Activated CD4-positive, alpha-beta memory T cell treated with anti-CD3 and anti-CD28 coated beads for 36 hours (primary cell): ENCODE measurements around the gene ACSF3. TPM values are rescaled to one million over a fixed set of nuclear protein-coding genes. Genes with fewer than 3 reads are reported as not detected.
"Not testable (repeated sequence)": the region's sequence is repeated elsewhere in the genome, so short reads cannot be mapped to it uniquely, and the experiment has no call there.

ENCODE experiments used
- CTCF ChIA-PET: fragments of 350-600 bp; sonication (Branson Sonifier 250); formaldehyde crosslinking; loops from one replicate; lab custom pipeline; 2021; ENCODE audit warnings: antibody characterized with exemption, inconsistent platforms; lab: Charles Lee
- POLR2A ChIA-PET: fragments of 350-600 bp; sonication (Branson Sonifier 250); formaldehyde crosslinking; loops from one replicate; lab custom pipeline; 2021; ENCODE audit warnings: antibody characterized with exemption; lab: Charles Lee
- DNase-seq: peaks from one replicate; pipeline ENCODE4 v3.0.0-alpha.2; 2020
- H3K27ac Mint-ChIP-seq: one replicate; pipeline ENCODE4 v1.8.0; 2021; ENCODE audit warnings: mixed read lengths
- H3K27me3 Mint-ChIP-seq: one replicate; pipeline ENCODE4 v1.8.0; 2021; ENCODE audit warnings: mixed read lengths
- H3K36me3 Mint-ChIP-seq: one replicate; pipeline ENCODE4 v1.8.0; 2021; ENCODE audit warnings: mixed read lengths
- H3K4me1 Mint-ChIP-seq: one replicate; pipeline ENCODE4 v1.8.0; 2021; ENCODE audit warnings: low read depth, mixed read lengths
- H3K4me3 Mint-ChIP-seq: one replicate; pipeline ENCODE4 v1.8.0; 2021; ENCODE audit warnings: mild to moderate bottlenecking, mixed read lengths
- H3K9me3 Mint-ChIP-seq: one replicate; pipeline ENCODE4 v1.8.0; 2021; ENCODE audit warnings: mixed read lengths
- intact Hi-C: fragments of 100-400 bp; cut with micrococcal nuclease; formaldehyde crosslinking; loops from one replicate; pipeline ENCODE4 v1.15.1; 2023
- total RNA-seq, 2 experiments: library from RNA; stranded (reverse); gene quantifications; one replicate each; pipeline ENCODE4 v1.2.3, GENCODE V29; 2021

The ACSF3 gene
- total RNA-seq, 2 experiments from 2014 or later: 36.1 to 37.3 TPM

DNA sequence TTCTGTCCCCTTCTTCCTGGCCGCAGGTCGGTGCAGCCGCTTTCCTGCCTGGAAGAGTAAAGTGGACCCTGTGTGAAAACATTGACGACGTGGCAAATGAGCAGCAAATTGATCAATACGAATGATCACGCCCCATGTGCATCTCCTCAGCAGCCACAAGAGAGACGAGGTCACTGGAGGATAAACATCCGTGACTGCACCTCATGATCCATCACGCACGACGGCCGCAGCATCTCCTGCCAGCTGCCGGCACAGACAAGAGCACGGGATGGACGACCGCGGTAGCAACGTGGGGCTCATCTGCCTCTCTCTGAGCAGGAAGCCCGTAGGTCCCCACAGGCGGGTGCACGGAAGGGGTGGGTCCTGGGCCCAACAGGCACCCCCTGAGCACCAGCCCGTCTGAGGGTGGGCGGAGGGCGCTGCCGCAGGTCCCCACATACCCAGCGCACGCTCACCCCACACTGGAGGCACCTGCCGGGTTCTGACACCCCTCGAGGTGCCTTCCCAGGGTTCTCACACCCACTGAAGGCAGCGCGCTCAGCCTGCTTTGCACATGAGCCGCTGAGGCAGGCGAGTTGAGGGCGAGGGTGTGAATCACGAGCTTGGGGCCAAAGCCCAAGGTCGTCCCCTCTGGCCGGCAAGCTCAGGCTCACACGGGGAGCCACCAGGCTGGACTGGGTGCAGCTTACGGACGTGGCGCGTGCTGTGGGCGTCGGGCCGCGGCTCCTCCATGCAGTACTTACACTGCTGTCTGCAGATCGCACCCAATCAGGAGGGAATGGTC, 65.6 kb downstream of the ACSF3 start:
- ChIA-PET CTCF (no interaction called here), POLR2A (no interaction called here)
- Mint-ChIP-seq H3K4me1 (no peaks in the 10 kb centered on the region), H3K36me3 (no peaks in the 10 kb centered on the region), H3K4me3 (no peak overlapping the region), H3K27me3 (no peaks in the 10 kb centered on the region), H3K27ac (no peak overlapping the region), H3K9me3 (peaks cover 12% of the 10 kb centered on the region)
- intact Hi-C loops: no loop called here
- DNase-seq: no peak

DNA sequence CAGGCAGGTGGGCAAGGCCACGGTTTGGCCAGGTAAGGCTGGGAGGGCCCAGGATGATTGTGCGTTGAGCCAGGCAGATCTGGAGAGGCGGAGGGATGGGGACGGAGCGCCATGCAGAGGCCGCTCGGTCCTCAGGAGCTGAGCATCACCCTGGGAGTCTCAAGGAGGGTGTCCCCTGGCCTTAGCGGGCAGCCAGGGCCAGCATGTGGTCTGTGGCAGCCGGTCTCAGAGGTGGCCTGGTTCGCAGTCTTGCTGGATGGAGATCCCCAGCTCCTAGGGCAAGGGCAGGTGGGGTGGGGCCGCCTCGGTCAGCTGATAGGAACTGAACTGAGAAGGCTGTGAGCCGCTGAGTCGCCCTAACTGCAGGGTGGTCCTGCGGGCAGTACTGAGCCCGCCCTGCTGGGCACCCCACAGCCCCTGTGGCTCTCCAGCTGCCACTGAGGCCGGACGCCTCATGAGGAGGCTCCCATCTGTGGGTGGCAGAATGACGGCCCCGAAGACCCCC, 66.2 kb downstream of the ACSF3 start:
- intact Hi-C loops: no loop called here
- POLR2A ChIA-PET: no interaction called here
- no peaks in the 10 kb centered on the region for H3K36me3 Mint-ChIP-seq

DNA sequence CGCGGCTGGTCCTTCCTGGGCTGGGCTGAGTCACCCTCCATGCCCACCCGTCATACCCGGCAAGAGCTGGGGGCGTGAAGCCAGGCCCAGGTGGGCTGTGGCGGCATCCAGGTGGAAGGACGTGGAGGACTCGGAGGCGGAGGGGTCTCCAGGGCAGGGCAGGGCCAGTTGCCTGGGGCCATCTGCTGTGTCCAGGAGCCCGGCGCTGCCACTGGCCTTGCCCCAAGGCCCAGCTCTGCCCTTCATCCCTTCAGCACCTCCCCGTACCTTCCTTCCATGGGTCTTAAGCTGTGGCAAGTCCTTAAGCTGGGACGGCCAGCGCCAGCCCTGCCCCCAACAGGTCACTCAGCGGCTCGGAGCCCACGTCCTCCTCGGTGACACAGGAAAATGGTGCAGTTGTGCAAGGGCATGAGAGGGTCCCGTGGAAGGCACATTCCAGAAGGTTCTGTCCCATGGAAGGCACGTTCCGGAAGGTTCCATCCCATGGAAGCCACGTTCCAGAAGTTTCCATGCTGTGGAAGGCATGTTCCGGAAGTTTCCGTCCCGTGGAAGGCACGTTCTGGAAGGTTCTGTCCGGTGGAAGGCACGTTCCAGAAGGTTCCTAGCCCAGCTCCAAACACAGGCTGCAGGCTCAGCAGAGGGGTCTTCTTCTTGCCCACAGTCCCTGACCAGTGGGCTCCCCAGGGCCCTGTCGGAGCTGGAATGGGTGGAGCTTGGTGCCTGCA, 67.5 kb downstream of the ACSF3 start:
- ChIA-PET POLR2A (no interaction called here), CTCF (no interaction called here)
- no peak for DNase-seq
- Mint-ChIP-seq H3K36me3 (no peaks in the 10 kb centered on the region), H3K4me3 (no peak overlapping the region), H3K27ac (no peak overlapping the region), H3K9me3 (peaks cover 12% of the 10 kb centered on the region), H3K27me3 (no peaks in the 10 kb centered on the region), H3K4me1 (no peaks in the 10 kb centered on the region)
- intact Hi-C loops: no loop called here

More for the DNA sequence above, 66.2 kb downstream of the ACSF3 start:
- H3K4me1 Mint-ChIP-seq: no peaks in the 10 kb centered on the region
- H3K27ac Mint-ChIP-seq: no peak overlapping the region
- no peak overlapping the region for H3K4me3 Mint-ChIP-seq
- H3K27me3 Mint-ChIP-seq: no peaks in the 10 kb centered on the region
- CTCF ChIA-PET: no interaction called here
- DNase-seq: no peak
- H3K9me3 Mint-ChIP-seq: peaks cover 12% of the 10 kb centered on the region

DNA sequence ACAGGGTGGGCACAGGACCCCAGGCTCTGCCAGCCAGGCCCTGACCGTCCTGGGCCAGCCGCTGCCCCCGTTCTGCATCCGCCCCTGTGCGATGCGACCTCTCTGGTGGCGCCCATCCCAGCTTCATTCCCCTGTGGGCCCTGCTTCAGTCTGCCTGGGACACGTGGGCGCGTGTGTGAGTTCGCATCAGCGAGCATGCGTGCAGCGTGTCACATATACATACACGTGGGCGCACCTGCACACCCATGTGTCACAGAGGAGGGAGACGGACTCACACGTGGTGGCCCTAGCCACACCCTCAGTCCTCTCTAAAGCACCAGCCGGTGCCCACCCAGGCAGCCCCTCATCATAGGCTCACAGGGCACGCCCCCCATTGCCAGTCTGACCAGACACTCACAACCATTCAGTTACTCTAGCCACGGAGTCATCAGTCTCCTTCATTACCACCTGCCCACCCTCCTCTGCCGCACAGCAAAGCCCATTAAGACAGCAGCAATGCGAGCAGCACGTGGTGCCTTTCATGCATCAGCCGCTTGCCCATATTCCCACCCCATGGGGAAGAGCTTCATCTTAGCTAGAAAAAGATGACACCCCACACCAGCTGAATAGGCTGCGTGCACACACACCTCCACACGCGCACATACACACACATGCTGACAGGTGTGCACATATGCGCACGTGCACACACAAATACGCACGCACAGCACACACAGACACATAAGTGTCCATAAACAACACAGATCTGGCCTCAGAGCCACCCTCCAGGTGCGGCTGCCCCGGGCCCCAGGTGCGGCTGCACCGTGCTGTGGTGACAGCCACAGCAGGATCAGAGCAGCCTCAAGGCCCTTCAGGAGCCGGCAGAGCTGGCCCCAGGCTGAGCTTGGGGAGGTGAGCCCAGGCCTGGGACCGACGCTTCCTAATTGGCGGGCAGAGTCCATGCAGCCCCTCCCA, 68.4 kb downstream of the ACSF3 start:
- H3K27ac Mint-ChIP-seq: no peak overlapping the region
- peaks cover 12% of the 10 kb centered on the region for H3K9me3 Mint-ChIP-seq
- intact Hi-C loops: no loop called here
- no peaks in the 10 kb centered on the region for H3K36me3 Mint-ChIP-seq
- H3K4me3 Mint-ChIP-seq: no peak overlapping the region
- ChIA-PET POLR2A (no interaction called here), CTCF (no interaction called here)
- H3K27me3 Mint-ChIP-seq: no peaks in the 10 kb centered on the region
- no peaks in the 10 kb centered on the region for H3K4me1 Mint-ChIP-seq
- no peak for DNase-seq

DNA sequence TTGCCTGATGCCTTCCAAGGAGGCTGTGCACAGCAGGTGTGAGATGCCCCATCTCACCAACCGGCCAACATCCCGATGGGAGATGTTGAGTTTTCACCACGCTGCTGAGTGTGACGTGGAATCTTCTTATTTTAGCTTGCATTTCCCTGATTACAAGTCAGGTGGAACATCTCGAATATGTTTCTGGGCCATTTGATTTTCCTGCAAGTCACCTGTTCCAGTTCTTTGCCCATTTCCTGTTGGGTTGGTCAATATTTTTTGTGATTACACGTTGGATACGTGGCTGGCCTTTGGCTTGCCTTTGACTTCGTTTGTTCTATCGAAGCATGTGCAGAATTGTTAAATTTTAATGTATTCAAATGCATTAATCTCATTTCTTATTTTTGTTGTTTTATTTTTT, 69.6 kb downstream of the ACSF3 start:
- Mint-ChIP-seq H3K27me3 (no peaks in the 10 kb centered on the region), H3K27ac (no peak overlapping the region), H3K36me3 (no peaks in the 10 kb centered on the region), H3K4me1 (no peaks in the 10 kb centered on the region), H3K4me3 (no peak overlapping the region), H3K9me3 (peaks cover 2% of the 10 kb centered on the region)
- ChIA-PET POLR2A (no interaction called here), CTCF (no interaction called here)
- intact Hi-C loops: no loop called here
- DNase-seq: no peak

DNA sequence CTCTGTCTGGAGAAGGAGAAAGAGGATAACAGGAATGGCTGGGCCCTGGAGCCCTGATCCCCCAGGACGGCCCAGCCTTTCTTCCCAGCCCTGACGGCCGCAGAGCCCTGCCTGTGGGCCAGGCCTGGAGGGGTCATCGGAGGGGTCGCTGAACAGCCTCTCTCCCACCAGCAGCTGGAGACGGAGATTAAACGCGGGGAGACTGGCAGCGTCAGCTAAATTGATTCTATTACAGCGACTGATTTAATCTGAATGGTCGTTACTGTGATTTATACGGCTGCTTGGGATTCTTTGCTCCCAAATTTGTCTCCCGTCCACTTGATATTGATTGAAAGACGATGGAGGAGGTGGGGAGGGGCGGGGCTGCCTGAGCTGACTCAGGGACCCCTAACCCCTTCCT, 70.8 kb downstream of the ACSF3 start:
- Mint-ChIP-seq H3K27ac (no peak overlapping the region), H3K36me3 (no peaks in the 10 kb centered on the region), H3K4me1 (no peaks in the 10 kb centered on the region), H3K27me3 (no peaks in the 10 kb centered on the region), H3K9me3 (no peaks in the 10 kb centered on the region), H3K4me3 (no peak overlapping the region)
- intact Hi-C loops: no loop called here
- ChIA-PET CTCF (interaction anchor here (0.7 to 1.0 kb wide), 3 partner anchors 306 to 344 kb away, joined by 3 read pairs; partner anchors contain the start of genes GALNS and TRAPPC2L), POLR2A (no interaction called here)
- DNase-seq: no peak

DNA sequence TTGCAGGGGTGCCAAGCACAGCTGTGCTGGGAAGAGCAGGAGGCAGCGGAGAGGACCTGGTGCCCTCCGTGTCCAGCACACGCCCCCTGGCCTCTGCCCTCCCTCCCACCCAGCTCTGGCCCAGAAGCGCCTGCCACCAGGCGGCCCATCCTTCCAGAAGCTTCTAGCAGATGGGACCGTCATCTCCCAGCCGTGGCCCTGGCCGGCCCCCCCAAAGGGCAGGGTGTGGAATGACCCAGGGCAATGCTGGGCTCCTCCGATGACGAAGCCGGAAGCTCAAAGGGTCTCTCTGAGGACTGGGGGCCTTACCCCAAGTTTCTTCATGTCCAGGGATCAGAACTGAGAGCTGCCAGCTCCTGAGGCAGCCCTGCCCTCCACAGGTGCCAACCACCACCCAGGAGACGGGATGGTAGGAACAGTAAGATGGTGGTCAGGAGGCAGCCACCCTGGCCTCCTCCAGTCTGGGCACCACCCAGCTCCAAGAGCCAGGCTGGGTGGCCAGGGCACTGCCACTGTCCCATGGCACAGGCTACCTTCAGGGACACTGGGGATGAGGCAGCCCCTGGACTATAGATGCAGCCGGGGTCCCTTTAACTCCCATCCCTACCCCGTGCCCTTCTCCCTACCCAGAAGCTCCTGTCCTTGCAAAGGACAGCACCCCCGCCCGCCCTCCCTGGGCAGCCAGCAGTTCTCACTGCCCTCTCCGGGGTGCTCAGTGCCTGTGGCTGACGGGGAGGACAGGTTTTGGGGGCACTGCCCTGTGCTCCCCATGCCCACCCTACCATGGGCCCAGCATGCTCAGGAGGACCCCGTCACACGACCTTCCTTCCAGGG, 71.4 kb downstream of the ACSF3 start:
- intact Hi-C loops: no loop called here
- Mint-ChIP-seq H3K4me3 (no peak overlapping the region), H3K27me3 (no peaks in the 10 kb centered on the region), H3K9me3 (no peaks in the 10 kb centered on the region), H3K36me3 (no peaks in the 10 kb centered on the region), H3K4me1 (no peaks in the 10 kb centered on the region), H3K27ac (no peak overlapping the region)
- no peak for DNase-seq
- POLR2A ChIA-PET: no interaction called here
- CTCF ChIA-PET: interaction anchor here (0.7 to 1.0 kb wide), 3 partner anchors 307 to 344 kb away, joined by 3 read pairs; partner anchors contain the start of genes GALNS and TRAPPC2L

DNA sequence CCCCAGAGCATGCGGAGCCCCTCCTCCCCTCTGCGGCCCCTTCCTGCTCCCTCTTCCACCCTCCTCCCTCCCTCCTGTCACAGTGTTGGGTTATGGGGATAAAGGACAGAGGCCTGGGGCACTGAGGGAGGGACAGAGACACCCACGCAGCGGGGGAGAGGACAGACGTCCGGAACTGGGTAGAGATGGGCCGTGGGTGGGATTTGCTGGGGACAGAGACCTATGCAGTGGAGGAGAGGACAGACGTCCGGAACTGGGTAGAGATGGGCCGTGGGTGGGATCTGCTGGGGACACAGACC, 72.0 kb downstream of the ACSF3 start:
- intact Hi-C loops, H3K27ac Mint-ChIP-seq: not testable (repeated sequence)

DNA sequence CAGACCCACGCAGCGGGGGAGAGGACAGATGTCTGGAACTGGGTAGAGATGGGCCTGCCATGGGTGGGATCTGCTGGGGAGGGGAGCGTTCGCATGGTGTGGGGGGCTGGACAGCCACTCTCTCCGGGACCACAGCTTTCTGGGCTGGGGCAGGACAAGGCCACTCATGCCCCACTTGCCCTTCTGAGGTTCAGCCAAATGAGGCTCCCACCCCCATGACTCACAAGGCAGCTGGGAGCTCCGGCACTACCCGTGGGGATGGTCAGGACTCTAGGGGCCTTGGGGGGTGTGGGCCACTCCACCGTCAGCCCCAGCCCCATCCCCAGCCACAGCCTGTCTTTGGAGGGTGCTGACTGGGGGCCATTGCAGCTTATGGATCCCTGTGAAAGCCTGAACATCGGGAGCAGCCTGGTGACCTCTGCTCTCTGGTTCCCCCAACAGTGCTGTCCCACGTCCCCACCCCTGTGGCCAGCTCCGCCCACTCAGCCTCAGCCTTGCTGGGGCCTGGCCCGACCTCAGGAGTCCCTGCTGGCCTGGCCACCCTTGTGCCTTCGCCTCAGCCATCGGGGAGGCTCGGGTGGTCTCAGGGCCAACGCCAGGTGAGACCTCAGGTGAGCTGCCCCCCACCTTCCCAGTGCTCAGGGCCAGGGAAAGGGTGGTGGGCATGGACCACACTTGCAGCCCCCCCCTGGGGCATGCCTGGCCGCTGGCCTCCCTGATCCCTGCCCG, 73.2 kb downstream of the ACSF3 start:
- POLR2A ChIA-PET: no interaction called here
- H3K27ac Mint-ChIP-seq: no peak overlapping the region
- no peaks in the 10 kb centered on the region for H3K9me3 Mint-ChIP-seq
- CTCF ChIA-PET: interaction anchor here (0.6 to 2.1 kb wide), 16 partner anchors 11 to 604 kb away, joined by 3 to 13 read pairs (median 4); partner anchors contain the start of gene APRT
- intact Hi-C loops: loop anchor here (1.0 to 2.0 kb wide), 2 partner anchors 225 to 350 kb away; no protein-coding TSS in a partner anchor
- H3K36me3 Mint-ChIP-seq: no peaks in the 10 kb centered on the region
- H3K27me3 Mint-ChIP-seq: peaks cover 4% of the 10 kb centered on the region
- no peak overlapping the region for H3K4me3 Mint-ChIP-seq
- peaks cover 7% of the 10 kb centered on the region for H3K4me1 Mint-ChIP-seq
- DNase-seq: no peak

More for the DNA sequence above, 72.0 kb downstream of the ACSF3 start:
- H3K27me3 Mint-ChIP-seq, H3K4me1 Mint-ChIP-seq, H3K9me3 Mint-ChIP-seq, DNase-seq, POLR2A ChIA-PET, H3K36me3 Mint-ChIP-seq, H3K4me3 Mint-ChIP-seq: not testable (repeated sequence)
- CTCF ChIA-PET: interaction anchor here (0.9 to 1.0 kb wide), 2 partner anchors 307 to 345 kb away, joined by 3 read pairs; no protein-coding TSS in a partner anchor

DNA sequence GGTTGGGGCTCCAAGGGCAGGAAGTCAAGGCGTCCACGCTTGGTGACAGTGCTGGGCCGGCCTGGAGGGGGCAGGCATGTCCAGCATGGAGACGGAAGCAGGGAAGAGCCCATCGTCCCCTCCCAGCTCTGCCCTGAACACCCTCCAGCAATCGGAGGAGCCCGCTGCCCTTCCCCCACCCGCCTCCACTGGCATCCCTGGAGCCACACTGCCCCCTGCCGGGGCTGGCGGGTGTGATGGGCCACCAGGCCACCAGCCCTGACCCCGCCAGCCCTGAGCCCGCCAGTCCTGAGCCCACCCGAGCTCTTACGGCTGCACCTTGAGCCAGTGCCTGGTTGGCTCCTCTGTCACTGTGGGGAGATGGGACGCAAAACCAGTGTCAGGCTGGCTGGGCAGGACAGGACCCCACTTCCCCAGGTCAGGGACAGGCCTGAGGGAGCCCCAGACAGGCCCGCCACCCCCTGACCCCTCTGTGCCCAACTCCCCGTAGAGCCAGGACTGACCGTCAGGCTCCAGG, 73.8 kb downstream of the ACSF3 start:
- ChIA-PET CTCF (interaction anchor here (0.6 to 2.1 kb wide), 19 partner anchors 12 to 434 kb away, joined by 3 to 13 read pairs (median 4); partner anchors contain the start of gene APRT), POLR2A (no interaction called here)
- intact Hi-C loops: loop anchor here (1.0 to 2.0 kb wide), 2 partner anchors 225 to 351 kb away; no protein-coding TSS in a partner anchor
- Mint-ChIP-seq H3K27ac (no peak overlapping the region), H3K9me3 (no peaks in the 10 kb centered on the region), H3K4me1 (peaks cover 7% of the 10 kb centered on the region), H3K27me3 (peaks cover 4% of the 10 kb centered on the region), H3K4me3 (no peak overlapping the region), H3K36me3 (no peaks in the 10 kb centered on the region)
- DNase-seq: peak; percentile 89
